GM19395 (cell line): Measurements from ENCODE around the gene SLX4IP.

Experiments
- ATAC-seq: cut with Tn5 transposase; IDR thresholded peaks from one replicate; pipeline ENCODE4 v1.9.1; 2021; ENCODE audit warnings: mild to moderate bottlenecking, moderate library complexity; ENCODE audit not compliant: unreplicated experiment

The SLX4IP gene

DNA sequence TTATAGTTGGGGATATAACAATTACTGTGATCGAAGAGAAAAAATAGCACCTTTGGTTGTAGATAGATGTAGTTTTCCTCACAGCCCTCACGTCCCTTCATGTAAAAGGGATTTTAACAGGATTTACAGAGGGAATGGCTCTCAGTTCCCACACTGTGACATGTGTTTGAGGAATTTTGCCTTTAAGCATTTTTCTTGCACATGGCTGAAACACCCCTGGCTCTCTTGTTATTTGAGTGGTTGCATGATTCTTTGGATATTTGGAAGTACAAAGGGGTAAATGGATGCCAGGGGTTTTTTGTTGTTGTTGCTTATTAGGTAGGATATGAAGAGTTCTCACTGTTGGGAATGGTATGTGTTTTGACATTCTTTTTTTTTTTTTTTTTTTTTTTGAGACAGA is 190.5 kb downstream of the SLX4IP start:
- ATAC-seq: no peak

GRCh38 chr20:10626896-10627295 is 191.8 kb downstream of the SLX4IP start:
- no peak for ATAC-seq

- no peak for ATAC-seq
Observed at GRCh38 chr20:10629946-10630650, 195.0 kb downstream of the SLX4IP start.

DNA sequence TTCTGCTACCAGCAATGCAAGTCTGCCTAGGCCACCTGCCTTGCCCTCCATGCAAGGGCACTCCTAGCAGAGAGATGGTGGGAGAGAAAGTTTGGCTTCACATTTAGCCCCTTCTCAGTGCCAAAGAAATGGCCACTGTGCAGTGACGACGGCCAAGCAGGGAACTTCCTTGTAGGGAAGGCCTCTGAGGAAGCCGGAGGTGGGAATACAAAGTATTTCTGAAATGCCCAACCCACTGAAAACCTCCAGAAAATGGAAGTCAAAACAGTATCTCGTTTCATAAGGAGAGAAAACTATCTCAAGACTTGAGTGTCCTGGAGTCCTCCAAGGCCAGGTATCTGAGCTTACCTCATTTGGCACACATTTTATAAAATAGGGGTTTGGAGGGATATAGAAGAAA is 196.0 kb downstream of the SLX4IP start:
- no peak for ATAC-seq

DNA sequence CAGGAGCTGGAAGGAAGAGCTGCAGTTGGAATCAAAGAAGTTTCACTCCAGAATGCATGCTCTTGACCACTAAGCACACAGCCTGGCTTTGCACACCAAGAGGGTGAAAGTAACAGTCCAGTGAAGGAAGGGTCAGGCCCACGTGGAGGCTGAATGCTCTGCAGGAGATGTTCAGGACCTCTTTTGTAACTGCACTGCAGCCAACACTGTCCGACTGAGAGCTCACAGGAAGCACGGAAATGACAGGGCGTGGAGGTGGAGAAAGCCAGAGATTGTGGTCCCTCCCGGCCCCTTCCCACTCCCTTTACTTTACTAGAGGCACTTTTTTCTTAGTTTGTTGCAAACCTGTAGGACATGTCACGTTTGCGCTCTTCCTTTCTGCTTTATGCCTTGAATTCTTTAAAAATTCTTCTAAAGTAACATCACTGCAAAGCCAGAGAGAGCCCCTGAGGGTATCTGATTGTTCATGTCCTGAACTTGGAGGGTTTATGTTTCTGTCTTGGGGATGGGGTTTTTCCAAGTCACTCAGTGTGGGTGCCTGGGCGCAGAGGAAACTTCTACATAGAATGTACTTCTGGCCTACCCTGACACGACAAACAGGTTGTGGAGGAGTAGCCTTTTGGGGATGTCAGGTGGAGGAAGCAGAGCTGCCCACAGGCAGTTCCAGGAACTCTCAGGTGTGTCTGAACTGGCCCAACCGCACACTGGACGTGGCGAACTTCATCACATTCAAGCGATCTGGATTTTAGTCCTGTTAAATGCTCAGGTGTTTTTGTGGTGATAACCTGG is 197.8 kb downstream of the SLX4IP start:
- no peak for ATAC-seq

DNA sequence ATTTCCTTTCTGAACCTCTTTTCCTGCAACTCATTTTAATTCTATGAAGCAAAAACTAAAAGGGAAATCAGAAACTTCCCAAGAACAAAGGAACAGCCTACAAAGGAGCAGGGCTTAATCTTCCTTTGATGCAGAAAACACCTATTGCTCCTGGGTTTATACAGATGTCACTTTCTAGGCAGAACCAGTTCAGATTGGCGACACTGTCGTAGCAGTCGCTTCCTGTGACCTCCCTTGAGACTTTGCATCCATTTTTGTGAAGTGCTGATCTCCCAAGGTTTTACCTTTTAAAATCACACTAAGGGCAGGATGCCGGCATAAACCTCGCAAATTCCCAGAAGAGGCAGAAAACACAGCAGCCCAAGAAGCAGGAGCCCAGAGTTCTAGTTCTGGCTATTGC is 198.6 kb downstream of the SLX4IP start:
- no peak for ATAC-seq

- ATAC-seq: no peak
Observed at GRCh38 chr20:10634211-10634610, 199.1 kb downstream of the SLX4IP start.

DNA sequence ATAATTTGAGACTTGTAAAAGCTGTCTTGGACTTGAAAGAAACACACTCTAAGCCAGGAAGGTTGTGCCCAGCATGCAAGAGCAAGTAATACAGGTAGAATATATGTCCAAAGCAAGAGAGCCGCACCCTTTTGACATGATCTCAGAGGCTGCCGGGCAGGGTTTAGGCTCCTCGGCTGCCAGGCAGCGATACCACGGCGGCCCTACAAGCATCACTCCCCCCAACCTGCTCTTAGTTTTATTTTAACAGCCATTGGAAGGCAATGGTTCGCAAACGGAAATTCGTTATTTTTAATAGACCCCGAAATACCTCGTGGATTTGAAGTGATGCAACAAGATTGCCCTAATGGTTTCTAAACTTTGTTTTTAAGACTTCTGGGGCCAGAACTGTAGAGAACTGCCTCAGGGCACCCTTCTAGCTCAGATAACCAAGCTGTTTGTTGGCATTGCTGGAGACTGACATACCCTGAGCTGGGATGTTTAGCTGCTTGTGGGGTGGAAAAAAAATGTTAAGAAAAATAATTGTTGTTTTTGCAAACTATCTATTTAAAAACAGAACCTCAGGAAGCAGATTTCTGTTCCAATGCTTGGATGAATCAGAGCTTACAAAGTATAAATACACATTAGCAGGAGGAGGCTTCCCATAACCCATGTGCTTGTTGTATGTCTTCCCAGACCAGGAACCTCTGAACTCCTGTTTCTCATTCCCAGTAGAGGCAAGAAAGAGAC is 199.7 kb downstream of the SLX4IP start:
- no peak for ATAC-seq

GRCh38 chr20:10635476-10636208 is 200.5 kb downstream of the SLX4IP start:
- ATAC-seq: no peak

DNA sequence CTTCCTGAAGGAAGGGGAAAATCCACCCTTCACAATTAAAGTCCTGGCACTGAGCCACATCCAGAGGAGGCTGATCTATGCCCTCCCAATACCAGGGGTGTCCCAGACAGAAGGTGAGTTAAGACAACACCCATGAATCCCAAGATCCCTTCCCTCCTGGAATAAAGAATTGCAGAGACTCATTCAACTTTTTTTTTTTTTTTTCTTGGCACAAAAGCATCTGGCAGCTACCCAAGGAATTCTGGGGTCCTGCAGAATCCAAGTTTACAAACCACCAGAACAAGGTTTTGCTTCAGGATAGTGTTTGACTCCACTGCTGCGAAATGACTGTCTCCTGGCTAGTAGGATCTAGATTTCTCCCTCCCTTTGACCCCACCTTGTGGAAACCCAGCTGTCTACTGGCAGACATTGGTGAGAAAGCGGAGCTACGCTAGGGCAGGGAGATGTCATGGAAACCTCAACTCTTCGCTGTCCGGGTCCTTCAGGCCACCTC is 201.3 kb downstream of the SLX4IP start:
- no peak for ATAC-seq

GRCh38 chr20:10637031-10637559 is 202.0 kb downstream of the SLX4IP start:
- no peak for ATAC-seq

DNA sequence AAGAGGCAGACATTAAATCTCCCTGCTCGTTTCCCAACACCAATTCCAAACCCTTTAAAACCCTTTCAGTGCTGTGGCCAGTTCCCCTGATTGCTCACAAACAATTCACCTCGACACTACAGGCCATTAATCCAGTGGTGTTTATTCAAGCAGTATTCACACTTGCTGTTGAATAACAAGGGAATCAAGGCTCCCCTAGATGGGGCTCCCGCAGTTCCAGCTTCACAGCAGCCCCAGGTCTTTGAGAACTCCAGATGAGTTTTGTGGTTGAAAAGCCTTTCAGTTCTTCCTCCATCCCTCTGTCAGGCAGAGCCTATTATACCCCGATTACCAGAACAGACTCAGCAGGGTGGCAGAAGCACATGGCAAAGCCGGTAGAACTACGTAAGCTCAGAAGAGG is 202.5 kb downstream of the SLX4IP start:
- no peak for ATAC-seq

DNA sequence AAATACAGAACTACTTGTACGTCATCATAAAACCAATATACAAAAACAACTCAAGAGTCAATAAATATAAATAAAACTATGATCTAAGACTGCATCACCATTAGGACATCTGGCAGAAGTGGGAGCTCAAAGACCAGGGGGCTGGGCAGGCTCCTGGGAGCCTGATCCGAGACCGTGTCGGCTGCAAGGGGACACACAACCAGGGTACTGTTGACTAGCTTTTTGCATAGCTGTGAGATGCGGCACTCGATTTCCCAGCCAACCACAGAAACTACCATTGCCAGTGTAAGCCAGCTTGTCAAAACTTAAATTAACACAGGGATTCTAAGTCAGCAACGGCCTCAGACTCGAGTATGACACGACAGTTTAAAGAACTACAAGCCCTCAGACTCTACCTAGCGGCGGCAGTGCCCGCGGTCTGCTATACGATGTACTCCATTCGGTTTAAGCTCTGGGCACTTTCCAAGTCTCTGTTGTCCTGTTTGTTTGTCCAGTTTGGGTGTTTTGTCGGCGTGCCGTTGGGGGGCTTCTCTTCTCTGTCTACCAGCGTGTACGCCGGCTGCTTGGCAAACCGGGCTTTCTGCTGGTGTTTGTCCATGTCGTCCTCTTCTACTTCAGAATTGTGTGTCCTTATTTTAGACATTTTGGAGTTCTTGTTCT is 204.1 kb downstream of the SLX4IP start:
- no peak for ATAC-seq

- ATAC-seq: no peak
Observed at GRCh38 chr20:10639737-10640556, 204.8 kb downstream of the SLX4IP start.

DNA sequence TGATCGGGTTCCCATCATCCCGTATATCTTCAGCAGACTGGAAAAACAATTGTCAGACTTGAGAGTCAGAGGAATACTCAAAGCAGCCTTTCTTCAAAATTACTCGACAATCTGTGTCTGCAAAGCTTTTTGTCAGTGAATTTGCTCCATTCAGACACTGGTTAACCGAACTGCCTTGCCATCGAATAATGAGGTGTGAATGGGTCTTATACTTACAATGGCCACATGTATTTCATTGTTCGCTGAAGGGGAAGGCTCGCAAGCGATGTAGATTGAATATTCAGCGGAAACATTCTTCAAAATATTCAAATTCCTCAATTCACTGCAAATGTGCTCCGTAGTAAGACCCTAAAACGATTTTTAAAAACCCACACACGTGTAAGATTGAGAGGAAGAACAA is 205.8 kb downstream of the SLX4IP start:
- ATAC-seq: no peak

DNA sequence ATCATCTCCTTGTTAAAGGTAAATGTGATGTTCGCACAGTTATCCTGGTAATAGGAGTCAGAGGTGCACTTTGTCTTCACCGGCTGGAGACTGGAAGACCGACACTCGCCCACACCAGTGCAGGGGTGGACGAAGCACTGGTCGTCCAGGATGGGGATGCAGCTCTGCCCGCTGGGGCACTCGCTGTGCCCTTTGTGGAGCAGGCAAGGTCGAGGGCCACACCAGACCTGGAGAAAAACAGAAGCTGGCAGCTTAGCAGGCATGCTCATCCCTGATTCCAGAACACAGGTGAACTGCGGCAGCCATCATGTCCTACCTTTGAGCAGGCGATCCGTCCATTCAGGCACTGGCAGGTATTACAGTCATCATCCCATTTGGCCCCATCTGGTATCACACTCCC is 206.4 kb downstream of the SLX4IP start:
- ATAC-seq: no peak

GRCh38 chr20:10641893-10642292 is 206.8 kb downstream of the SLX4IP start:
- ATAC-seq: no peak

GRCh38 chr20:10642856-10643559 is 207.9 kb downstream of the SLX4IP start:
- no peak for ATAC-seq

GRCh38 chr20:10643560-10643873 is 208.4 kb downstream of the SLX4IP start:
- ATAC-seq: no peak
